ENCODE measurements around the gene FSTL4. TPM values are rescaled to one million over a fixed set of nuclear protein-coding genes. Genes with fewer than 3 reads are reported as not detected.

Gene FSTL4
- total and polyA plus RNA-seq, 2 of the 4 experiments (the other 2 are of a cell fraction), result 0.18 TPM; not detected in 1

DNA sequence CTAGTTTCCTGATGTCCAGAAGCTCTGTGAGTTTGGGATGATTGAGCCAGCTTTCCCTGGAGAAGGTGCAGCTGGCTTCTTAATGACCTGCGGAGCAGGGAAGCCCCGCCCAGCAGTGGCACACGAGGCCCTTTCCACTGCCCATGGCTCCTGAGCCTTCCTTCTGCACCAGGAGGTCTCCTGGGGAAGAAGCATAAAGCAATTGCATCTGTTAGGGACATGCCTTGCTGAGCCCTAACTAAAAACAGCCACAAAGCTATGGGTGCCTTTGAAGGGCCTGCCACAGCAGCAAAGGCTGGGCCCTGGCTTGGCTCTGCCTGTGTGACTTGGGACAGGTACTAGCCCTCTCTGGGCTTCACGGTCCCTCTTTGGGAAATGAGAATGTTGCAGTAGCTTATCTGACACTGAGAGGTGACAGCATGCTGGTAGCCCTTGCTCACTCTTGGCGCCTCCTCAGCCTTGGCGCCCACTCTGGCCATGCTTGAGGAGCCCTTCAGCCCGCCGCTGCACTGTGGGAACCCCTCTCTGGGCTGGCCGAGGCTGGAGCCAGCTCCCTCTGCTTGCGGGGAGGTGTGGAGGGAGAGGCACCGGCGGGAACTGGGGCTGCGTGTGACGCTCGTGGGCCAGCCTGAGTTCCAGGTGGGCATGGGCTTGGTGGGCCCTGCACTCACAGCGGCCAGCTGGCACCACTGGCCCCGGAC is 218.4 kb downstream of the FSTL4 start:
- Histone ChIP-seq H3K9ac (ENCODE audit: low read depth, low read length) (no peak overlapping the region), H3K23ac (ENCODE audit: low read depth, low read length) (no peak overlapping the region), H3K4me2 (ENCODE audit: low read depth, low read length) (no peak overlapping the region), H3K36me3 (ENCODE audit: control insufficient read depth, insufficient read depth, low read length) (no peaks in the 10 kb centered on the region), H2BK15ac (ENCODE audit: low read depth, low read length) (no peak overlapping the region), H4K20me1 (ENCODE audit: insufficient read depth, low read length) (no peaks in the 10 kb centered on the region), H3K79me1 (ENCODE audit: low read depth in 1 of 2, low read length in 2 of 2) (no peaks in the 10 kb centered on the region), H3K4ac (ENCODE audit: low read depth, low read length) (no peak overlapping the region), H2BK20ac (ENCODE audit: low read depth, low read length) (no peak overlapping the region), H2AFZ (replicated peaks; ENCODE audit: low read length, poor library complexity) (no peak overlapping the region), H3K4me1 (ENCODE audit: control insufficient read depth, insufficient read depth, low read length) (no peaks in the 10 kb centered on the region), H3K9me1 (ENCODE audit: insufficient read depth, low read length) (no peaks in the 10 kb centered on the region), H3K56ac (ENCODE audit: extremely low read depth, insufficient read depth, low read length) (no peak overlapping the region), H3K9me3 (ENCODE audit: control insufficient read depth, insufficient read depth, low read length) (no peaks in the 10 kb centered on the region), H3K14ac (replicated peaks; ENCODE audit: low read depth, low read length) (no peak overlapping the region), H2BK5ac (ENCODE audit: low read depth, low read length, poor library complexity, severe bottlenecking) (no peak overlapping the region), H3K27me3 (ENCODE audit: control insufficient read depth, insufficient read depth, low read length) (peaks cover 11% of the 10 kb centered on the region), H2BK120ac (ENCODE audit: low read depth, low read length) (no peak overlapping the region), H3K4me3 (ENCODE audit: insufficient read depth, low read depth, low read length) (no peak overlapping the region), H4K5ac (ENCODE audit: low read depth, low read length) (no peak overlapping the region), H2AK5ac (ENCODE audit: low read depth, low read length) (no peak overlapping the region), H2AK9ac (replicated peaks; ENCODE audit: low read depth, low read length, poor library complexity) (no peak overlapping the region), H3K18ac (ENCODE audit: low read depth, low read length) (no peak overlapping the region), H4K8ac (ENCODE audit: low read depth in 2 of 2, low read length in 2 of 2) (no peak overlapping the region), H3K27ac (ENCODE audit: insufficient read depth, low read length) (no peak overlapping the region), H4K91ac (ENCODE audit: insufficient read depth, low read depth, low read length) (no peak overlapping the region)
- ChIA-PET CTCF (no interaction called here), POLR2A (ENCODE audit: unreplicated experiment) (no interaction called here)
- in situ Hi-C loops (cut with MboI; ENCODE audit: low sequenced_read_pairs), result no loop called here
- 60% methylated on average over 3 of the region's 17 CpGs; no CpG with 5 or more reads in 1 of the 2 experiments for WGBS, 2 experiments (ENCODE audit: extremely low coverage in 2 of 2, insufficient read length in 1 of 2)
- no peak for DNase-seq
- TF ChIP-seq, protein P1, sequence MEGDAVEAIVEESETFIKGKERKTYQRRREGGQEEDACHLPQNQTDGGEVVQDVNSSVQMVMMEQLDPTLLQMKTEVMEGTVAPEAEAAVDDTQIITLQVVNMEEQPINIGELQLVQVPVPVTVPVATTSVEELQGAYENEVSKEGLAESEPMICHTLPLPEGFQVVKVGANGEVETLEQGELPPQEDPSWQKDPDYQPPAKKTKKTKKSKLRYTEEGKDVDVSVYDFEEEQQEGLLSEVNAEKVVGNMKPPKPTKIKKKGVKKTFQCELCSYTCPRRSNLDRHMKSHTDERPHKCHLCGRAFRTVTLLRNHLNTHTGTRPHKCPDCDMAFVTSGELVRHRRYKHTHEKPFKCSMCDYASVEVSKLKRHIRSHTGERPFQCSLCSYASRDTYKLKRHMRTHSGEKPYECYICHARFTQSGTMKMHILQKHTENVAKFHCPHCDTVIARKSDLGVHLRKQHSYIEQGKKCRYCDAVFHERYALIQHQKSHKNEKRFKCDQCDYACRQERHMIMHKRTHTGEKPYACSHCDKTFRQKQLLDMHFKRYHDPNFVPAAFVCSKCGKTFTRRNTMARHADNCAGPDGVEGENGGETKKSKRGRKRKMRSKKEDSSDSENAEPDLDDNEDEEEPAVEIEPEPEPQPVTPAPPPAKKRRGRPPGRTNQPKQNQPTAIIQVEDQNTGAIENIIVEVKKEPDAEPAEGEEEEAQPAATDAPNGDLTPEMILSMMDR (conservative IDR thresholded peaks at IDR 0.05; ENCODE audit: low read depth, low read length), result no peak
- TF ChIP-seq CEBPB (IDR thresholded peaks at IDR 0.05; ENCODE audit: low read depth, low read length), result no peak
- ATAC-seq (ENCODE audit: low read depth), result no peak
- intact Hi-C loops (cut with micrococcal nuclease), result no loop called here
- no TSS peak for BruUV-seq (replicated peaks)
- dilution Hi-C loops (cut with HindIII; ENCODE audit: low sequenced_read_pairs, unreplicated experiment), result no loop called here

Data from IMR-90 (cell line).